Ramos (cell line): ENCODE measurements around the gene MAB21L3.
"Not testable (repeated sequence)": the region's sequence is repeated elsewhere in the genome, so short reads cannot be mapped to it uniquely, and the experiment has no call there.

Source experiments
- in situ Hi-C: fragments of 300-500 bp; cut with MboI; formaldehyde crosslinking; loops from one replicate; pipeline ENCODE4 v1.14.3; 2022; ENCODE audit warnings: low sequenced_read_pairs; ENCODE audit not compliant: unreplicated experiment

MAB21L3 gene

GRCh38 chr1:116131866-116132605, 20.8 kb downstream of the MAB21L3 start:
- in situ Hi-C loops = loop anchor here (5.0 kb wide), 1 partner anchor 350 kb away; no protein-coding TSS in a partner anchor

- in situ Hi-C loops = loop anchor here (5.0 kb wide), 1 partner anchor 348 kb away; no protein-coding TSS in a partner anchor
Measured at GRCh38 chr1:116133696-116134475, 22.7 kb downstream of the MAB21L3 start.

DNA sequence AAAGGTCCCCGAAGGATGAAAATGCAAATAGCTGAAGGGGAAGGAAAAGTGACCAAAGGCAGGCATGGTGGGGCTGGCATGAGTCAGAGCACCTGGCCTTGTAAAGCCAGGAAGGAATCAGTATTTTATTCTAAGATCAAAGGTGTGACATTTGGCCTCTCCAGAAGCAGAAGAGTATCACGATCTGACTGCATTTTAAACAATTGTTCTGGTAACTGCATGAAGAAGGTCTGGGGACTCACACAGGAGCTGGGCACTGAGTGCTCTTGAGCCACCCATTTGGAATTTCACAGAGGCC, 23.2 kb downstream of the MAB21L3 start:
- in situ Hi-C loops = loop anchor here (5.0 kb wide), 1 partner anchor 348 kb away; no protein-coding TSS in a partner anchor

- in situ Hi-C loops = no loop called here
Measured at GRCh38 chr1:116138277-116138792, 27.1 kb downstream of the MAB21L3 start.

DNA sequence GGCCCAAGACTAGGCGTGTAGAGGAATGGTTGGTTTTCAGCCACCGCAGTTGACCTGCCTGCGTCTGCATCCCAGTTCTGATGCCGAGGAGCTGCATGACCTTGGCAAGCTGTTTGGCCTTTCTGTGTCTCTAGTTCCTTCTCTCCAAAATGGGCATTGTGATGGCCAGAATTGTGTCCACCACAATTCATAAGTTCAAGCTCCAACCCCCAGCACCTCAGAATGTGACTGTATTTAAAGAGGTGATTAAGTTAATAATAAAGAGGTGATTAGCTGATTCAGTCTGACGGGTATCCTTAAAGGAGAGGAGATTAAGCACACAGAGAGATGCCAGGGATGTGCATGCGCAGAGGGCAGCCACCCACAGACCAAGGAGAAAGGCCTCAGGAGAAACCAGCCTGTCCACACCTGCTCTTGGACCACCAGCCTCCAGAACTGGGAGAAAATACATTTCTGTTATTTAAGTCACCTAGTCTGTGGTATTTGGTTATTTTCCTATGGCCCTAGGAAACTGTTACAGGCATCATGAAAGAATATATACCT, 28.5 kb downstream of the MAB21L3 start:
- in situ Hi-C loops = no loop called here

- in situ Hi-C loops = no loop called here
Measured at GRCh38 chr1:116144151-116144550, 33.0 kb downstream of the MAB21L3 start.

DNA sequence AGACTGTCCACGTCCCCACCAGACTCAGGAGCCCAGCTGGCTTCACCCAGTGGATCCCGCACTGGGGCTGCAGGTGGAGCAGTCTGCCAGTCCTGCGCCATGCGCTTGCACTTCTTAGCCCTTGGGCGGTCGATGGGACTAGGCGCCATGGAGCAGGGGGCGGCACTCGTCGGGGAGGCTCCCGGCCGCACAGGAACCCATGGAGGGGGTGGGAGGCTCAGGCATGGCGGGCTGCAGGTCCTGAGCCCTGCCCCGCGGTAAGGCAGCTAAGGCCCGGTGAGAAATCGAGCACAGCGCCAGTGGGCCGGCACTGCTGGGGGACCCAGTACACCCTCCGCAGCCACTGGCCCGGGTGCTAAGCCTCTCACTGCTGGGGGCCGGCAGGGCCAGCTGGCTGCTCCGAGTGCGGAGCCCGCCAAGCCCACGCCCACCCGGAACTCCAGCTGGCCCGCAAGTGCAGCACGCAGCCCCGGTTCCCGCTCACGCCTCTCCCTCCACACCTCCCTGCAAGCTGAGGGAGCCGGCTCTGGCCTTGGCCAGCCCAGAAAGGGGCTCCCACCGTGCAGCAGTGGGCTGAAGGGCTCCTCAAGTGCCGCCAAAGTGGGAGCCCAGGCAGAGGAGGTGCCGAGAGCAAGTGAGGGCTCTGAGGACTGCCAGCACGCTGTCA, 35.4 kb downstream of the MAB21L3 start:
- in situ Hi-C loops = not testable (repeated sequence)

DNA sequence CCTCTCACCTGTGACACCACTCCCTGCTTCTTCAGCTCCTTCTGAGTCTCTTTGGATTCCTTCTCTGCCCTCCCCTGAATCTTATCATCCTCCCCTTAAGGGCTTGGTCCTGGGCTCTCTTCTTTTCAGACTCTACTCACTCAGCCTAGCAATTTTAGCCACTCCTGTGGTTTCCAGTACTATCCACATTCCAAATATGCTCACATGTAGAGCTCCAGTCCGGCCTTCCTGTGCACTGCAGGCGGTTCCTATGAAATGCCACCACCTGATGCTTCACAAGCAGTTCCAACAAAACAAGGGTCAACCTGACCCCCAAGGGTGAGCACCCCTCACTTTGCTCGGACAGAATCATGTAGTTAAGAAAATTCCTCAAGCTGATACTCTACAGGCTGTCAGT, 35.9 kb downstream of the MAB21L3 start:
- in situ Hi-C loops = no loop called here

GRCh38 chr1:116147972-116148371, 36.8 kb downstream of the MAB21L3 start:
- in situ Hi-C loops = no loop called here

DNA sequence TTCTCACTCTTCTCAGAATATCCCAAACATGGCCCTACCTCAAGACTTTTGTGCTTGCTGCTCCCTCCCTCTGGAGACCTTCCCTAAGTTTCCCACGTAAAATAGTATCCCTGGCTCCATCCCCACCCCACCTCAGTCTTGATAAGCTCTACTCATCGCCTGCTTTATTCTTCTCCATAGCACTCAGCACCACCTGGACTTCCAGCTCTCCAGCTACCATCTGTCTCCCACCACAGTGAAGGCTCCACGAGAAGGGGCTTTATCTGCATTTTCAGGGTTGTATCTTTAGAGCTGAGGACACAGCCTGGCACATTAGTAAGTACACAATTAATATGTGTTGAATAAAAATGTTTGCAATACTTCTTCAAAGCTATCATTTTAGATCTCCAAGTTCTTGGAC, 37.8 kb downstream of the MAB21L3 start:
- in situ Hi-C loops = no loop called here

- in situ Hi-C loops = no loop called here
Measured at GRCh38 chr1:116150368-116150767, 39.2 kb downstream of the MAB21L3 start.

GRCh38 chr1:116151739-116152576, 40.8 kb downstream of the MAB21L3 start:
- in situ Hi-C loops = no loop called here

GRCh38 chr1:116152577-116152943, 41.4 kb downstream of the MAB21L3 start:
- in situ Hi-C loops = no loop called here

GRCh38 chr1:116152950-116153691, 41.9 kb downstream of the MAB21L3 start:
- in situ Hi-C loops = no loop called here

DNA sequence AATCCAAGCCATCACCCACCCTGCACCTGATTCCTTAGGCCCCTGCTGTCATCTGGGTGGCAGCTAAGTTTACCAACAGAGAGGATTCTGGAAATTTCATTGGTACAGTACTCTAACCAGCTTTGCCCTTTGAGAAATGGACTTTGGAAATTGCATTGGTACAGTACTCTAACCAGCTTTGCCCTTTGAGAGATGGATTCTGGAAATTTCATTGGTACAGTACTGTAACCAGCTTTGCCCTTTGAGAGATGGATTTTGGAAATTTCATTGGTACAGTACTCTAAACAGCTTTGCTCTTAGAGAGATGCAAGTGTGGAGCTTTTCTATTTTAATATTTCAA, 42.5 kb downstream of the MAB21L3 start:
- in situ Hi-C loops = no loop called here

DNA sequence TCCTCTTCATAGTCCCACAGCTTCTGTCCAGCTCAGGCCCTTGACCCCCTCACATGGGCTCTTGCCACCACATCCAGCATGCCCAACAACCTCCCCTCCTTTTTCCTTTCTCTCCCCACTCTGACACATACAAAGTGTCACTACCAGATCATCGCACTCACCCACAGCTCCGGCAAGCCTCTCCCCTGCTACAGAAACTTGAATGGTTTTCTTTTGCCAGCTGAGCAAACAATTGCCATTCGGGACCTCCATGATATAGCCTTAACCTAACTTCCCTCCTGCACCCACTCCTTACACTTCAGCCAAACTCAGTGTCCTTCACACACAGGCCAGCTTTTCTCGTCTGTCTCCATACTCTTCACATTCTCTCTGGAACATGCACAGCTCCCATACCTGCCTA, 43.3 kb downstream of the MAB21L3 start:
- in situ Hi-C loops = no loop called here

DNA sequence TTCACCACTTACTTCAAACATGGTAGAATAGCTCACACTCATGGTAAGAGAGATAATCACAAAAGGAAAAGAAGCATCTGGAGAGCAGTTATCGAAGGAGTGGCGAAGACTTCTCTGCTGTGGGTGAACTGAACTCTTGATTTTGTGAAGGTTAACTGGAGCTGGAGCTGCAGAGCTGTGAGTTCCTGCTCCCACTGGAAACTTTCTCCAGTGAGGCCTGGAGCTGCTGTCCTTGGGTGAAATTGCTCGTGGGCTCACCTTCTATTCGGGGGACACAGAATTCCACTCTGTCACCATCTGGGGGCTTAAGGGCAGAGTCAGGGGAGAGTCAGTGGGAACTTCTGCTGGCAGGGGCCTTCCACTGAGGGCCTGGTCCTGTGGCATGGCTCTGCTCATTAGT, 45.9 kb downstream of the MAB21L3 start:
- in situ Hi-C loops = no loop called here

DNA sequence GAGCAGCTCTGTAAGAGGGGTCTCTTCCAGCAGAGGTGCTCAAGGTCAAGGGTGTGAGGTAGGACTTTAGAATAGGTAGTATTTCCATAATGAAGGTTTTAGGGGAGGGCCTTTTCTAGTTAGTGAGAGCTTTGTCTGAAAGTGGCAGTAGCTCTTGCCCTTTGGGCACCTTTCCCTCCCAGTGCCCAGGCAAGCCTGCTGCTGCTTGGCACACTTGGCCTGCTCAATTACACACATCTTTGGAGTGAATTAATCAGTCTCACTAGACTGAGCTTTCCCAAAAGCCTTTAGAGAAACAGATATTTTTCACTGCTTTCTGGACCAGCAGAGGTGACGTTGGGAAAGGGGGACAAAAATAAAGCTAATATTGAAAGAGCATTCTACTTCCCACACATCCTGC, 48.0 kb downstream of the MAB21L3 start:
- in situ Hi-C loops = no loop called here

DNA sequence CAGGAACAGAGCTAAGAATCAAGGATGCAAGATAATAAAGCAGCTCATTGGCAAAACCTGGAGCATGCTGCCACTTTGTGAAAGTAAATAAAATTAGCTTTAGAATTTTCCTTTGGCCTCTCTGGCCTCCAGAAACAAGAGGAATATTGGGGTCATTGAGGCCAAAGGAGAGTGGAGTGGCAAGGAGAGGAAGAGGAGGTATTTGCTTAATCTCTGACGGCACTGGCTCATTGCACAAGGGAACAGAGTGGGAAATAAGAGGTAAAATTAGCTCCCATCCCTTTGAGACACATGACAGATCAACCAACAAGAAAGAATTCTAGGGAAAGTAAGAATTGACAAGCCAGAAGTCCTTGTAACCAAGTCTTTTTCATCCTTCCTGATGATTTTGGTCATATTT, 48.4 kb downstream of the MAB21L3 start:
- in situ Hi-C loops = no loop called here
